Measurements from ENCODE around the gene PACS1. TPM values are rescaled to one million over a fixed set of nuclear protein-coding genes. Genes with fewer than 3 reads are reported as not detected.

PACS1 gene
- total RNA-seq, 6 experiments from 2014 or later: 5.8 to 23.7 (median 12.5) TPM

GRCh38 chr11:66124564-66124963 is 54.5 kb downstream of the PACS1 start:
- Histone ChIP-seq H3K4me3 (no peak overlapping the region), H3K36me3 (no peaks in the 10 kb centered on the region), H3K4me1 (no peaks in the 10 kb centered on the region), H3K9me3 (no peaks in the 10 kb centered on the region), H3K27me3 (no peaks in the 10 kb centered on the region), H3K27ac (no peak overlapping the region)
- 85% methylated on average over 1 of the region's 3 CpGs for WGBS (ENCODE audit: insufficient coverage, low coverage, low lambda C conversion rate, missing lambda C conversion rate)
- intact Hi-C loops (cut with DNase I): no loop called here
- DNase-seq (no peak), ATAC-seq (no peak)
- TF ChIP-seq POLR2A (IDR thresholded peaks at IDR 0.05): no peak
- TF ChIP-seq CTCF (IDR thresholded peaks at IDR 0.05): no peak

GRCh38 chr11:66126064-66126463 is 56.0 kb downstream of the PACS1 start:
- TF ChIP-seq CTCF (IDR thresholded peaks at IDR 0.05) (no peak), POLR2A (IDR thresholded peaks at IDR 0.05) (no peak)
- Histone ChIP-seq H3K36me3 (no peaks in the 10 kb centered on the region), H3K4me3 (no peak overlapping the region), H3K27me3 (no peaks in the 10 kb centered on the region), H3K4me1 (no peaks in the 10 kb centered on the region), H3K9me3 (no peaks in the 10 kb centered on the region), H3K27ac (peak overlapping the region in 1 of 3 donors; percentile 4)
- DNase-seq: no peak
- peak in 1 of 4 donors; percentile 17 for ATAC-seq
- intact Hi-C loops (cut with DNase I): no loop called here
- WGBS (ENCODE audit: insufficient coverage, low coverage, low lambda C conversion rate, missing lambda C conversion rate): 47% methylated on average over 3 of the region's 3 CpGs

- 38% methylated on average over 12 of the region's 14 CpGs for WGBS (ENCODE audit: insufficient coverage, low coverage, low lambda C conversion rate, missing lambda C conversion rate)
- no peak overlapping the region for H3K4me3 ChIP-seq
- intact Hi-C loops (cut with DNase I): no loop called here
- DNase-seq (no peak), ATAC-seq (peak; percentile 58 to 79 (median 76))
- H3K4me1 ChIP-seq: no peaks in the 10 kb centered on the region
- TF ChIP-seq POLR2A (IDR thresholded peaks at IDR 0.05) (no peak), CTCF (IDR thresholded peaks at IDR 0.05) (no peak)
- H3K9me3 ChIP-seq: no peaks in the 10 kb centered on the region
- H3K36me3 ChIP-seq: no peaks in the 10 kb centered on the region
- H3K27me3 ChIP-seq: no peaks in the 10 kb centered on the region
- peak overlapping the region in 2 of 3 donors; percentile 36 to 38 for H3K27ac ChIP-seq
Observed at GRCh38 chr11:66126808-66127555, 56.9 kb downstream of the PACS1 start.

GRCh38 chr11:66130978-66131377 is 60.9 kb downstream of the PACS1 start:
- Histone ChIP-seq H3K9me3 (no peaks in the 10 kb centered on the region), H3K4me3 (no peak overlapping the region), H3K36me3 (no peaks in the 10 kb centered on the region), H3K4me1 (no peaks in the 10 kb centered on the region), H3K27me3 (no peaks in the 10 kb centered on the region), H3K27ac (no peak overlapping the region)
- intact Hi-C loops (cut with DNase I): no loop called here
- no peak for TF ChIP-seq POLR2A (IDR thresholded peaks at IDR 0.05)
- TF ChIP-seq CTCF (IDR thresholded peaks at IDR 0.05): no peak
- DNase-seq (no peak), ATAC-seq (no peak)
- 68% methylated on average over 3 of the region's 3 CpGs for WGBS (ENCODE audit: insufficient coverage, low coverage, low lambda C conversion rate, missing lambda C conversion rate)

Measured in right lobe of liver (tissue), 6 donors.